Nephron progenitor cell (in vitro differentiated cells): Measurements from ENCODE around the gene TDP2.
"Not testable (repeated sequence)": the region's sequence is repeated elsewhere in the genome, so short reads cannot be mapped to it uniquely, and the experiment has no call there.

Experiments used
- DNase-seq: peaks from one replicate; pipeline ENCODE4 v3.0.0; 2021
- H3K27ac Mint-ChIP-seq: 2 replicates; pipeline ENCODE4 v1.8.0; 2021; ENCODE audit warnings: mild to moderate bottlenecking, moderate library complexity, mixed read lengths
- H3K27me3 Mint-ChIP-seq: 2 replicates; pipeline ENCODE4 v1.8.0; 2021; ENCODE audit warnings: mild to moderate bottlenecking, low read depth, mixed read lengths; ENCODE audit not compliant: poor library complexity
- H3K36me3 Mint-ChIP-seq: 2 replicates; pipeline ENCODE4 v1.8.0; 2021; ENCODE audit warnings: low read depth, mixed read lengths
- H3K4me1 Mint-ChIP-seq: 2 replicates; pipeline ENCODE4 v1.8.0; 2021; ENCODE audit warnings: mixed read lengths
- H3K4me3 Mint-ChIP-seq: 2 replicates; pipeline ENCODE4 v1.8.0; 2021; ENCODE audit warnings: mild to moderate bottlenecking, moderate library complexity, mixed read lengths
- H3K9me3 Mint-ChIP-seq: 2 replicates; pipeline ENCODE4 v1.8.0; 2021; ENCODE audit warnings: mild to moderate bottlenecking, moderate library complexity, mixed read lengths
- TF ChIP-seq, protein P1 (sequence below): fragments of 200-600 bp; sonication (generic); IDR thresholded peaks from 2 replicates; pipeline ENCODE4 v1.5.0; 2021; ENCODE audit warnings: antibody characterized with exemption

The TDP2 gene

DNA sequence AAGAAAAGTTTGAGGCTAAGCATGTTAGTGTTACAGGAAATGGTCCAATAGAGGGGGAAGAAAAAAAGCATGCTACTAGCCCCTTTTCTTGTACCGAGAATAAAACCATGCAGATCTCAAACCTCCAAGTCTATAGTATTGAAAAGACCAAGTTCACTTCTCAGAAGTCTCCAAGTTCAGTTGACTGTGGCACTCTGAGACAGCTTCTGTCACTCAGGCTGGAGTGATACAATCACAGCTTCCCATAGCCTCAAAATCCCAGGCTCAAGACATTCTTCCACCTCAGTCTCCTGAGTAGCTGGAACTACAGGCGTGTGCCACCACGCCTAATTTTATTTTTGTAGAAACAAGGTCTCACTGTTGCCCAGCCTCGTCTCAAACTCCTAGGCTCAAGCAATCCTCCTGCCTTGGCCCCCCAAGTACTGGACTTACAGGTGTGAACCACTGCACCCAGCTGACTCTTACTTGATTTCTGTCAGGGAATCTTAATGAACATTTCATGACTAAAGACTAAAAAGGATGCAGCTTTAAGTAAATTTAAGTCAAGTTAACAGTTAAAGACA is 36.1 kb upstream of the TDP2 start:
- no peak for DNase-seq
- no peak overlapping the region for H3K4me3 Mint-ChIP-seq
- peak overlapping the region; percentile 86 for H3K27ac Mint-ChIP-seq
- H3K36me3 Mint-ChIP-seq = peaks cover 77% of the 10 kb centered on the region
- H3K9me3 Mint-ChIP-seq = no peaks in the 10 kb centered on the region
- H3K4me1 Mint-ChIP-seq = no peaks in the 10 kb centered on the region
- TF ChIP-seq, protein P1, sequence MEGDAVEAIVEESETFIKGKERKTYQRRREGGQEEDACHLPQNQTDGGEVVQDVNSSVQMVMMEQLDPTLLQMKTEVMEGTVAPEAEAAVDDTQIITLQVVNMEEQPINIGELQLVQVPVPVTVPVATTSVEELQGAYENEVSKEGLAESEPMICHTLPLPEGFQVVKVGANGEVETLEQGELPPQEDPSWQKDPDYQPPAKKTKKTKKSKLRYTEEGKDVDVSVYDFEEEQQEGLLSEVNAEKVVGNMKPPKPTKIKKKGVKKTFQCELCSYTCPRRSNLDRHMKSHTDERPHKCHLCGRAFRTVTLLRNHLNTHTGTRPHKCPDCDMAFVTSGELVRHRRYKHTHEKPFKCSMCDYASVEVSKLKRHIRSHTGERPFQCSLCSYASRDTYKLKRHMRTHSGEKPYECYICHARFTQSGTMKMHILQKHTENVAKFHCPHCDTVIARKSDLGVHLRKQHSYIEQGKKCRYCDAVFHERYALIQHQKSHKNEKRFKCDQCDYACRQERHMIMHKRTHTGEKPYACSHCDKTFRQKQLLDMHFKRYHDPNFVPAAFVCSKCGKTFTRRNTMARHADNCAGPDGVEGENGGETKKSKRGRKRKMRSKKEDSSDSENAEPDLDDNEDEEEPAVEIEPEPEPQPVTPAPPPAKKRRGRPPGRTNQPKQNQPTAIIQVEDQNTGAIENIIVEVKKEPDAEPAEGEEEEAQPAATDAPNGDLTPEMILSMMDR = no peak
- H3K27me3 Mint-ChIP-seq = no peaks in the 10 kb centered on the region

- no peak for DNase-seq
- TF ChIP-seq, protein P1 = no peak
- Mint-ChIP-seq H3K27me3 (no peaks in the 10 kb centered on the region), H3K36me3 (peaks cover 49% of the 10 kb centered on the region), H3K4me3 (no peak overlapping the region), H3K4me1 (no peaks in the 10 kb centered on the region), H3K9me3 (no peaks in the 10 kb centered on the region), H3K27ac (no peak overlapping the region)
Observed at GRCh38 chr6:24699521-24700359, 33.0 kb upstream of the TDP2 start.

- H3K9me3 Mint-ChIP-seq = no peaks in the 10 kb centered on the region
- TF ChIP-seq, protein P1 = no peak
- H3K27me3 Mint-ChIP-seq = no peaks in the 10 kb centered on the region
- H3K4me1 Mint-ChIP-seq = peaks cover 5% of the 10 kb centered on the region
- H3K27ac Mint-ChIP-seq = no peak overlapping the region
- no peak for DNase-seq
- peaks cover 29% of the 10 kb centered on the region for H3K36me3 Mint-ChIP-seq
- H3K4me3 Mint-ChIP-seq = no peak overlapping the region
Observed at GRCh38 chr6:24696097-24696496, 29.4 kb upstream of the TDP2 start.

DNA sequence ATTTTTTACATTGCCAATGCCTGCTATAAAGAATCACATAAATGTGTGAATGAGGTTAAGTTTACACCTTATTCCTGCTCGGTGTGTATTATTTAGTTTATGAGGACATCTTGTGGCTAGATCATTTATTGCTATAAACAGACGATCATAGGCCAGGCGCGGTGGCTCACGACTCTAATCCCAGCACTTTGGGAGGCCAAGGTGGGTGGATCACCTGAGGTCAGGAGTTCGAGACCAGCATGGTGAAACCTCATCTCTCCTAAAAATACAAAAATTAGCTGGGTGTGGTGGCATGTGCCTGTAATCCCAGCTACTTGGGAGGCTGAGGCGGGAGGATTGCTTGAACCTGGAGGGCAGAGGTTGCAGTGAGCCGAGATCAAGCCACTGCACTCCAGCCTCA is 28.9 kb upstream of the TDP2 start:
- H3K9me3 Mint-ChIP-seq, H3K4me1 Mint-ChIP-seq, H3K27me3 Mint-ChIP-seq, H3K4me3 Mint-ChIP-seq, DNase-seq, H3K27ac Mint-ChIP-seq: not testable (repeated sequence)
- peaks cover 26% of the 10 kb centered on the region for H3K36me3 Mint-ChIP-seq
- TF ChIP-seq, protein P1 = peak; percentile 30

DNA sequence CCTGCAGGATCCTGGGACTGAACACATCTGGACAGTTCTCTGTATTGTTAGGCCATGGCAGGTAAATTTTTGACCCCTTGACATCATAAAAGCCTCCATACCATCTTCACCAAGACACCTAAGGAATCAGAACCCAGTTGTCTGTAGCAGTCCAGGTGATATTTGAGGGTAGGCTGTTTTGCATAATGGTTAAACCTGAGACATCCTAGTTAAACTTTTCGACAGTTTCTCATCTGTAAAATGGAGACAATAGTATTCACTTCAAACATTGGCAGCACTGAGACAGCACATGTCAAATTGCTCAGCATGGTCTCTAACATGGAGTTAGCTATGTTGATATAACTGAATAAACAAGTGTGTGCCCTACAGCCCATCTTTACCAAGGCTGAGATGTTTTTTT is 27.5 kb upstream of the TDP2 start:
- Mint-ChIP-seq H3K36me3 (peaks cover 13% of the 10 kb centered on the region), H3K4me3 (no peak overlapping the region), H3K27me3 (no peaks in the 10 kb centered on the region)

More for the DNA sequence above, 27.5 kb upstream of the TDP2 start:
- TF ChIP-seq, protein P1 = no peak
- Mint-ChIP-seq H3K4me1 (peaks cover 5% of the 10 kb centered on the region), H3K27ac (no peak overlapping the region), H3K9me3 (no peaks in the 10 kb centered on the region)
- DNase-seq = no peak
